ENCODE results near the gene MAGI1. TPM values are rescaled to one million over a fixed set of nuclear protein-coding genes. Genes with fewer than 3 reads are reported as not detected.

MAGI1 gene
- total and polyA plus RNA-seq, 7 donors, result 10.2 to 54.0 (median 29.8) TPM

GRCh38 chr3:66004244-66004643 is 34.5 kb downstream of the MAGI1 start:
- no peaks in the 10 kb centered on the region for H3K4me1 ChIP-seq
- no peaks in the 10 kb centered on the region for H3K27me3 ChIP-seq
- TF ChIP-seq POLR2A (IDR thresholded peaks at IDR 0.05), result no peak
- TF ChIP-seq CTCF (IDR thresholded peaks at IDR 0.05), result no peak
- no peak for TF ChIP-seq EP300 (IDR thresholded peaks at IDR 0.05)
- no peak for TF ChIP-seq POLR2AphosphoS5 (IDR thresholded peaks at IDR 0.05)
- H3K36me3 ChIP-seq, result no peaks in the 10 kb centered on the region
- WGBS, 2 donors, result 93 to 94% methylated on average over 7 of the region's 7 CpGs
- H3K27ac ChIP-seq, result no peak overlapping the region
- H3K9me3 ChIP-seq, result no peaks in the 10 kb centered on the region
- H3K4me3 ChIP-seq, result no peak overlapping the region
- no peak for DNase-seq
- intact Hi-C loops (cut with DNase I), result no loop called here

- Histone ChIP-seq H3K4me1 (no peaks in the 10 kb centered on the region), H3K9me3 (no peaks in the 10 kb centered on the region), H3K27me3 (no peaks in the 10 kb centered on the region), H3K4me3 (no peak overlapping the region), H3K27ac (no peak overlapping the region), H3K36me3 (no peaks in the 10 kb centered on the region)
- no peak for TF ChIP-seq EP300 (IDR thresholded peaks at IDR 0.05)
- TF ChIP-seq CTCF (IDR thresholded peaks at IDR 0.05), result no peak
- TF ChIP-seq POLR2AphosphoS5 (IDR thresholded peaks at IDR 0.05), result no peak
- no peak for TF ChIP-seq POLR2A (IDR thresholded peaks at IDR 0.05)
- 73 to 83% methylated on average over 3 of the region's 3 CpGs for WGBS, 2 donors
- DNase-seq, result no peak
- intact Hi-C loops (cut with DNase I), result no loop called here
Observed at GRCh38 chr3:66001626-66002025, 37.1 kb downstream of the MAGI1 start.

GRCh38 chr3:66000506-66000905 is 38.2 kb downstream of the MAGI1 start:
- Histone ChIP-seq H3K27me3 (no peaks in the 10 kb centered on the region), H3K9me3 (no peaks in the 10 kb centered on the region), H3K36me3 (no peaks in the 10 kb centered on the region), H3K4me3 (no peak overlapping the region), H3K27ac (no peak overlapping the region), H3K4me1 (no peaks in the 10 kb centered on the region)
- DNase-seq, result no peak
- TF ChIP-seq POLR2A (IDR thresholded peaks at IDR 0.05) (no peak), EP300 (IDR thresholded peaks at IDR 0.05) (no peak), POLR2AphosphoS5 (IDR thresholded peaks at IDR 0.05) (no peak), CTCF (IDR thresholded peaks at IDR 0.05) (no peak)
- intact Hi-C loops (cut with DNase I), result no loop called here

- H3K4me1 ChIP-seq, result no peaks in the 10 kb centered on the region
- no peaks in the 10 kb centered on the region for H3K27me3 ChIP-seq
- H3K9me3 ChIP-seq, result no peaks in the 10 kb centered on the region
- no peak for DNase-seq
- H3K36me3 ChIP-seq, result no peaks in the 10 kb centered on the region
- intact Hi-C loops (cut with DNase I), result no loop called here
- 92% methylated on average over 8 of the region's 8 CpGs for WGBS, 2 donors
- no peak overlapping the region for H3K4me3 ChIP-seq
- TF ChIP-seq CTCF (IDR thresholded peaks at IDR 0.05) (no peak), POLR2A (IDR thresholded peaks at IDR 0.05) (no peak), POLR2AphosphoS5 (IDR thresholded peaks at IDR 0.05) (no peak), EP300 (IDR thresholded peaks at IDR 0.05) (no peak)
- H3K27ac ChIP-seq, result no peak overlapping the region
Observed at GRCh38 chr3:65999606-66000005, 39.1 kb downstream of the MAGI1 start.

- Histone ChIP-seq H3K36me3 (no peaks in the 10 kb centered on the region), H3K4me3 (no peak overlapping the region), H3K9me3 (no peaks in the 10 kb centered on the region), H3K27me3 (no peaks in the 10 kb centered on the region), H3K27ac (no peak overlapping the region), H3K4me1 (no peaks in the 10 kb centered on the region)
- peak; percentile 64 for DNase-seq
- intact Hi-C loops (cut with DNase I), result no loop called here
- TF ChIP-seq POLR2AphosphoS5 (IDR thresholded peaks at IDR 0.05) (no peak), POLR2A (IDR thresholded peaks at IDR 0.05) (no peak), CTCF (IDR thresholded peaks at IDR 0.05) (no peak), EP300 (IDR thresholded peaks at IDR 0.05) (no peak)
- 68 to 87% methylated on average over 11 of the region's 11 CpGs for WGBS, 2 donors
Observed at GRCh38 chr3:65996589-65996988, 42.1 kb downstream of the MAGI1 start.
